Heart right ventricle (tissue), 16 donors: ENCODE measurements around the gene KIAA0513. TPM values are rescaled to one million over a fixed set of nuclear protein-coding genes. Genes with fewer than 3 reads are reported as not detected.

Source experiments
- ATAC-seq, 8 donors: fragments of 200-7000 bp; cut with Tn5 transposase; one replicate each; pipeline ENCODE4 v1.9.1; 2020; ENCODE audit warnings: mild to moderate bottlenecking in 8 of 8, moderate library complexity in 8 of 8, moderate number of reproducible peaks in 1 of 8
- DNase-seq, 2 donors: peaks; one replicate each; pipeline ENCODE4 v3.0.0-alpha.2; 2020
- H3K27ac ChIP-seq, 10 donors: fragments of 200-600 bp; sonication (generic) in 2 of 10; one replicate each; pipeline versions ENCODE4 v1.5.0 to v1.8.0; 2020 to 2022; ENCODE audit warnings: mild to moderate bottlenecking in 3 of 10
- H3K27me3 ChIP-seq, 7 donors: fragments of 200-600 bp; one replicate each; pipeline ENCODE4 v1.8.0; 2021 to 2022; ENCODE audit warnings: mild to moderate bottlenecking in 2 of 7
- H3K36me3 ChIP-seq, 9 donors: fragments of 200-600 bp; sonication (generic) in 1 of 9; one replicate each; pipeline versions ENCODE4 v1.5.0 to v1.8.0; 2020 to 2022; ENCODE audit warnings: mild to moderate bottlenecking in 2 of 9
- H3K4me1 ChIP-seq, 9 donors: fragments of 200-600 bp; sonication (generic) in 1 of 9; one replicate each; pipeline versions ENCODE4 v1.5.0 to v1.8.0; 2020 to 2022; ENCODE audit warnings: mild to moderate bottlenecking in 4 of 9
- H3K4me3 ChIP-seq, 10 donors: fragments of 200-600 bp; sonication (generic) in 2 of 10; one replicate each; pipeline versions ENCODE4 v1.5.0 to v1.8.0; 2020 to 2022; ENCODE audit warnings: mild to moderate bottlenecking in 7 of 10, moderate library complexity in 2 of 10
- H3K9me3 ChIP-seq, 11 donors: fragments of 200-600 bp in 10 of 11; sonication (generic) in 2 of 11; one replicate each; pipeline versions ENCODE4 v1.5.0 to v1.8.0; 2013 to 2022; ENCODE audit warnings: mild to moderate bottlenecking in 2 of 11, control low read depth in 1 of 11, moderate library complexity in 1 of 11
- WGBS, 2 donors: extraction: QIAGEN DNeasy Blood & Tissue Kit; methylation state at CpG; one replicate each; pipeline ENCODE4 v1.1.7; 2013; ENCODE audit warnings: inconsistent platforms in 1 of 2; 5-methylcytosine and 5-hydroxymethylcytosine counted together
- intact Hi-C, 10 donors: fragments of 100-400 bp; cut with DNase I; formaldehyde crosslinking; loops; one replicate each; pipeline versions ENCODE4 v1.11.1 to v1.14.2; 2022
- polyA plus RNA-seq, 2 donors: library from polyadenylated mRNA; stranded (reverse); fragments of 200-250 nt; gene quantifications; one replicate each; pipeline ENCODE4 v1.2.3, GENCODE V29; 2013
- total RNA-seq, 10 donors: library from RNA; stranded (reverse); fragmentation: NEBNext Ultra II Directional in 3 of 10; extraction: Animal tissue kit (Norgen Biotek cat#: 25700) in 3 of 10; gene quantifications; one replicate each; pipeline versions ENCODE4 v1.2.1 to v1.2.4, GENCODE V29; 2021 to 2023
- TF ChIP-seq, protein P1 (sequence below), 9 donors: fragments of 200-600 bp; sonication (generic) in 2 of 9; IDR thresholded peaks; one replicate each; pipeline versions ENCODE4 v1.5.0 to v1.8.0; 2021 to 2022; ENCODE audit warnings: antibody characterized with exemption in 9 of 9, mild to moderate bottlenecking in 5 of 9, moderate library complexity in 1 of 9
- donor health status: Arrhythmogenic right ventricular cardiomyopathy.
- donor health status: ischemic (EF 13 %, LVEDD 7.1; RV severe dilation, severe dysfunction).
- donor health status: healthy with polysubstance abuse.
- donor health status: DM: no; HTN: yes; CAD: no.
- donor health status: DM: no; HTN: no; CAD: no.
- donor health status: ischemic (EF 25% LVEDD 6.9; RV normal size, moderate dysfunction).
- donor health status: ischemic (EF 25% LVEDD 5.7; RV mildly dilated, moderate dysfunction).
- donor health status: healthy.
- donor health status: DM: yes; HTN: yes; CAD: no.
- donor health status: Ischemic cardiomyopathy.
- donor health status: ischemic (EF 35%, LVEDD 5.7; RV mildly dilated, moderate dysfunction).
- donor health status: nonischemic (EF 11% LVEDD 7.7; RV severe dilation, severe dysfunction).
- donor health status: DM: yes; HTN: yes; CAD: no.
- donor health status: PGD.
- donor health status: ischemic (EF 29% LVEDD 5.4; RV normal size, mild dysfunction).
- donor health status: nonischemic (EF 23%, LVEDD 6.1; RV moderate dilation, normal function).

KIAA0513 gene
- total and polyA plus RNA-seq, 12 donors: 2.4 to 10.9 (median 8.3) TPM

DNA sequence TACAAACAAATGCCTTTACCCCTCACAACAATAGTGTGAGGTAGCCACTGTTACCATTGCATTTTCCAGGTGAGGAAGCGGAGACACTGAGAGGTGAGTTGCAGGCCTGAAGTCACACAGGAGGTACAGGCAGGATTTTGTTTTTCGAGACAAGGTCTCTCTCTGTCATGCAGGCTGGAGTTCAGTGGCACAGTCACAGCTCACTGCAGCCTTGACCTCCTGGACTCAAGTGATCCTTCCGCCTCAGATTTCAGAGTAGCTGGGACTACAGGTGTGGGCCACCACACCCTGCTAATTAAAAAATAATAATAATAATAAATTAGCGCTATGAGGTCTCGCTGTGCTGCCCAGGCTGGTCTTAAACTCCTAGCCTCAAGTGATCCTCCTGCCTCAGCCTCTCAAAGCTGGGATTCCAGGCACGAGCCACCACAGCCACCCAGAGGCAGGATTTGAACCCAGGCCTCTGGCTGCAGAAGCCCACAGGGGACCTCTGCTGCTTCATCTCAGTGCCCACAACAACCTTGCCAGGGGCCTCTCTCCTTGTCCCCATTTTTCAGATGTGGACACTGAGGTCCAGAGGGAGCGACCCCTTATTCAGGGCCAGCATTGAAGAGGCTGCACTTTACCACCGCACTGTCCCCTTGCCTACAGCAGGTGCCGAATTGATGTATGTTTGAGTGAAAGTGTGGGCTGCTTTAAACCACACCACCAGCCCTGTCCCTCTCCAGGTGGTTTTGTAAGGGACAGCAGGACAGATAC, 100.7 kb downstream of the KIAA0513 start:
- 86 to 91% methylated on average over 9 of the region's 9 CpGs for WGBS, 2 donors
- intact Hi-C loops: loop anchor here in 3 of 10 donors (5.0 to 10.0 kb wide), 3 partner anchors 39 to 104 kb away; no protein-coding TSS in a partner anchor

DNA sequence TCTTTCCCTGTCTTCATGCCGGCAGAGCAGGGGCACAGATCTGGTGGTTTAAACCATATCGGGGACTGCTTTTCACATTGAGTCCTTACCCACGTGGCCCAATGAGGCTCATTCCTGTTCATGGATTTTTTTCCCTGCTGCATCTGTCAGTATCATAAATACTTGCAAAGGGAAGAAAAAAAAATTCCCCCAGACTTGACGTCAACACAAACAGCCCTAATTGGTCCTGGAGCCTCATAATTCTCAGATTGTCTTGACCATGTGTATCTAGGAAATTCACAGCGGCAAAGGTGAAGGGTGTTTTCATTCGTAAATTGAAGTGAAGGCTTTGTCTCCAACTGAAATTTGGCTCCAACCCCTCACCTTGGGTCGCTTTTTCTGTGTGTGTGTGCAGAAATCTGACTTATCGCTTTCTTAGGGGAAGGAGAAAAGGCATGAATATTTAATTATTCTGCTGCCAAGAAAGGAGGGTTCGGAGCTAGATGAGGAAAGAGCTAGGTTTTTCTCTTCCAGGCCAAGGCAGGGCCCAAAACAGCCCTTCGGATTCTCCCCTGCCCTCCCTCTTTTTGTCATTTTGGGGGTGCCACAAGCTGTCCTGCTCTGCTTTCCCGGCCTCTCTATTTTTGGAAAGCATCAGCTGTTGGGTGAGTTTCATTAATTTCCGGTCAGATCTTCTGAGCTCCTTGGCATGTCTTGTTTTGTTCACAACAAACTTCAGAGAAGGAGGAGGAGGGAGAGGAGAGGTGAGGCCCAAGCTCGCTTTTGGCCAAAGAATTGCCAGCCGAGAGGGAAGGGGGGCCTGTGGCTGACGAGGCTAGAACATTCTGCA, 102.5 kb downstream of the KIAA0513 start:
- TF ChIP-seq, protein P1, sequence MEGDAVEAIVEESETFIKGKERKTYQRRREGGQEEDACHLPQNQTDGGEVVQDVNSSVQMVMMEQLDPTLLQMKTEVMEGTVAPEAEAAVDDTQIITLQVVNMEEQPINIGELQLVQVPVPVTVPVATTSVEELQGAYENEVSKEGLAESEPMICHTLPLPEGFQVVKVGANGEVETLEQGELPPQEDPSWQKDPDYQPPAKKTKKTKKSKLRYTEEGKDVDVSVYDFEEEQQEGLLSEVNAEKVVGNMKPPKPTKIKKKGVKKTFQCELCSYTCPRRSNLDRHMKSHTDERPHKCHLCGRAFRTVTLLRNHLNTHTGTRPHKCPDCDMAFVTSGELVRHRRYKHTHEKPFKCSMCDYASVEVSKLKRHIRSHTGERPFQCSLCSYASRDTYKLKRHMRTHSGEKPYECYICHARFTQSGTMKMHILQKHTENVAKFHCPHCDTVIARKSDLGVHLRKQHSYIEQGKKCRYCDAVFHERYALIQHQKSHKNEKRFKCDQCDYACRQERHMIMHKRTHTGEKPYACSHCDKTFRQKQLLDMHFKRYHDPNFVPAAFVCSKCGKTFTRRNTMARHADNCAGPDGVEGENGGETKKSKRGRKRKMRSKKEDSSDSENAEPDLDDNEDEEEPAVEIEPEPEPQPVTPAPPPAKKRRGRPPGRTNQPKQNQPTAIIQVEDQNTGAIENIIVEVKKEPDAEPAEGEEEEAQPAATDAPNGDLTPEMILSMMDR (IDR thresholded peaks at IDR 0.05): no peak
- intact Hi-C loops: loop anchor here in 4 of 10 donors (5.0 to 10.0 kb wide), 4 partner anchors 37 to 105 kb away; no protein-coding TSS in a partner anchor
- DNase-seq: no peak
- no peaks in the 10 kb centered on the region for H3K9me3 ChIP-seq
- H3K27me3 ChIP-seq: no peaks in the 10 kb centered on the region
- WGBS, 2 donors: 46 to 61% methylated on average over 15 of the region's 15 CpGs
- no peaks in the 10 kb centered on the region for H3K36me3 ChIP-seq
- ATAC-seq: peak in 1 of 8 donors; percentile 7
- H3K4me3 ChIP-seq: no peak overlapping the region
- peaks cover 27 to 60% (median 40%) of the 10 kb centered on the region in 9 donors for H3K4me1 ChIP-seq
- peak overlapping the region; percentile 34 to 79 (median 64) for H3K27ac ChIP-seq

More for the DNA sequence above, 100.7 kb downstream of the KIAA0513 start:
- Histone ChIP-seq H3K4me3 (no peak overlapping the region), H3K4me1 (peaks cover 28 to 65% (median 52%) of the 10 kb centered on the region in 9 donors), H3K36me3 (no peaks in the 10 kb centered on the region), H3K27ac (no peak overlapping the region), H3K27me3 (no peaks in the 10 kb centered on the region), H3K9me3 (no peaks in the 10 kb centered on the region)
- DNase-seq (no peak), ATAC-seq (no peak)
- TF ChIP-seq, protein P1 (IDR thresholded peaks at IDR 0.05): no peak

DNA sequence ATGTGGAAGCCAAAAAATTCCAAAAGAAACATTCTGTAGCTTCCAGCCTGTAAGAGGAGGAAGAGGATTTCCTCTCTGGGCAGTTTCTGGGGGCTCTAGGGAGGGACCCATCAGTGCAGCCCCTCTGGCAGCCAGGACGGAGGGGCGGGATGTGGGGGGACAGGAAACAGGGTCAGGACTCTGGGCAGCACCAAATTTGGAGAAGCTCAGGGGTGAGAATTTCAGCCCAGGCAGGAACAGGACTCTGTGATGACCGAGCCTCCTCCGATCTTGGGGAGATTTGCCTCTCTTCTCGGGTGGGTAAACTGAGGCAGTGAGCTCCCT, 103.1 kb downstream of the KIAA0513 start:
- no peaks in the 10 kb centered on the region for H3K27me3 ChIP-seq
- no peaks in the 10 kb centered on the region for H3K36me3 ChIP-seq
- 41 to 44% methylated on average over 5 of the region's 5 CpGs for WGBS, 2 donors
- no peak for DNase-seq
- H3K4me3 ChIP-seq: no peak overlapping the region
- H3K27ac ChIP-seq: peak overlapping the region in 9 of 10 donors; percentile 34 to 79 (median 67)
- no peaks in the 10 kb centered on the region for H3K9me3 ChIP-seq
- peak in 6 of 8 donors; percentile 3 to 46 (median 16) for ATAC-seq
- TF ChIP-seq, protein P1 (IDR thresholded peaks at IDR 0.05): no peak
- peaks cover 31 to 60% (median 45%) of the 10 kb centered on the region in 9 donors for H3K4me1 ChIP-seq
- intact Hi-C loops: loop anchor here in 1 of 10 donors (10.0 kb wide), 1 partner anchor 104 kb away; no protein-coding TSS in a partner anchor
